C4-2B (cell line): Measurements from ENCODE around the gene SLC22A31.

Experiments
- H3K27ac ChIP-seq: fragments of 450-650 bp; 2 replicates; pipeline ENCODE4 v1.5.1; 2017
- CTCF ChIP-seq: fragments of 450-650 bp; conservative IDR thresholded peaks from 2 replicates; pipeline ENCODE4 v1.5.1; 2017; ENCODE audit warnings: mild to moderate bottlenecking
- ZFX ChIP-seq: fragments of 450-650 bp; IDR thresholded peaks from 2 replicates; pipeline ENCODE4 v1.6.1; 2017

The SLC22A31 gene

GRCh38 chr16:89210165-89210903 is 10.0 kb upstream of the SLC22A31 start:
- TF ChIP-seq ZFX (no peak), CTCF (no peak)
- H3K27ac ChIP-seq = no peak overlapping the region

- TF ChIP-seq ZFX (no peak), CTCF (no peak)
- H3K27ac ChIP-seq = no peak overlapping the region
These were observed 9.2 kb upstream of the SLC22A31 start for GRCh38 chr16:89209522-89210044.

- TF ChIP-seq CTCF (no peak), ZFX (no peak)
- no peak overlapping the region for H3K27ac ChIP-seq
These were observed 7.7 kb upstream of the SLC22A31 start for GRCh38 chr16:89207993-89208392.

- TF ChIP-seq ZFX (no peak), CTCF (no peak)
- peak overlapping the region; percentile 47 for H3K27ac ChIP-seq
These were observed 2.3 kb upstream of the SLC22A31 start for GRCh38 chr16:89202422-89203215.

- TF ChIP-seq ZFX (peak; percentile 24; the same call in 1 of the 2 replicates), CTCF (no peak)
- peak overlapping the region; percentile 49 for H3K27ac ChIP-seq
These were observed 1.4 kb upstream of the SLC22A31 start for GRCh38 chr16:89201439-89202377.

GRCh38 chr16:89200850-89201411 is 594 bp upstream of the SLC22A31 start:
- TF ChIP-seq CTCF = no peak
- 0 out of 2 replicates have a peak, but pooled peaks have one; percentile 22 for TF ChIP-seq ZFX

More at GRCh38 chr16:89200850-89201411, 594 bp upstream of the SLC22A31 start:
- peak overlapping the region; percentile 49; the same call in 1 of the 2 replicates for H3K27ac ChIP-seq
